Hepatocyte (in vitro differentiated cells): ENCODE measurements around the gene TPK1. TPM values are rescaled to one million over a fixed set of nuclear protein-coding genes. Genes with fewer than 3 reads are reported as not detected.

ENCODE experiments used
- DNase-seq: peaks from one replicate; pipeline ENCODE4 v3.0.0-alpha.2; 2016; ENCODE audit warnings: low spot score
- H2AFZ ChIP-seq: fragments of 200-600 bp; sonication (generic); 2 replicates; pipeline ENCODE4 v1.6.0; 2016; ENCODE audit warnings: antibody characterized with exemption, mild to moderate bottlenecking
- H3K27ac ChIP-seq: fragments of 200-600 bp; sonication (generic); 2 replicates; pipeline ENCODE4 v1.5.1; 2016; ENCODE audit warnings: mild to moderate bottlenecking
- H3K27me3 ChIP-seq: fragments of 200-600 bp; sonication (generic); 2 replicates; pipeline ENCODE4 v1.6.1; 2016
- H3K36me3 ChIP-seq: fragments of 200-600 bp; sonication (generic); replicated peaks from 2 replicates; pipeline ENCODE4 v1.5.1; 2016; ENCODE audit warnings: low read depth; ENCODE audit not compliant: insufficient read depth
- H3K4me1 ChIP-seq: fragments of 200-600 bp; sonication (generic); 2 replicates; pipeline ENCODE4 v1.5.1; 2016; ENCODE audit warnings: mild to moderate bottlenecking, moderate library complexity; ENCODE audit not compliant: insufficient read depth
- H3K4me2 ChIP-seq: fragments of 200-600 bp; sonication (generic); 2 replicates; pipeline ENCODE4 v1.6.0; 2016
- H3K4me3 ChIP-seq: fragments of 200-600 bp; sonication (generic); 2 replicates; pipeline ENCODE4 v1.5.1; 2016; ENCODE audit warnings: mild to moderate bottlenecking
- H3K79me2 ChIP-seq: fragments of 200-600 bp; sonication (generic); 2 replicates; pipeline ENCODE4 v1.6.0; 2017; ENCODE audit warnings: mild to moderate bottlenecking
- H3K9me2 ChIP-seq: fragments of 200-600 bp; sonication (generic); replicated peaks from 2 replicates; pipeline ENCODE4 v1.6.0; 2017; ENCODE audit warnings: mild to moderate bottlenecking; ENCODE audit not compliant: insufficient read depth
- H3K9me3 ChIP-seq: fragments of 200-600 bp; sonication (generic); 2 replicates; pipeline ENCODE4 v1.5.1; 2016; ENCODE audit warnings: low read depth, mild to moderate bottlenecking
- H4K20me1 ChIP-seq: fragments of 200-600 bp; sonication (generic); 2 replicates; pipeline ENCODE4 v1.6.0; 2016; ENCODE audit warnings: mild to moderate bottlenecking; ENCODE audit not compliant: insufficient read depth, poor library complexity, severe bottlenecking
- EZH2 ChIP-seq: fragments of 200-600 bp; sonication (generic); IDR thresholded peaks from 2 replicates; pipeline ENCODE4 v1.6.1; 2016; ENCODE audit warnings: antibody characterized with exemption, mild to moderate bottlenecking, borderline replicate concordance
- EZH2phosphoT487 ChIP-seq: fragments of 200-600 bp; sonication (generic); IDR thresholded peaks from one replicate; pipeline ENCODE4 v1.6.1; 2018; ENCODE audit warnings: antibody characterized with exemption, mild to moderate bottlenecking, low read depth, moderate library complexity; ENCODE audit not compliant: unreplicated experiment, severe bottlenecking
- WGBS: methylation state at CpG from one replicate; pipeline ENCODE4 v1.1.6; 2016; ENCODE audit warnings: low lambda C conversion rate; ENCODE audit errors: missing lambda C conversion rate; 5-methylcytosine and 5-hydroxymethylcytosine counted together
- polyA plus RNA-seq: library from polyadenylated mRNA; unstranded; fragments of >200 nt; fragmentation: Nextera tagmentation; extraction: Ambion mirVana; gene quantifications from 2 replicates; pipeline ENCODE4 v1.2.1, GENCODE V29; 2016
- total RNA-seq: library from RNA; depleted of rRNA; stranded (reverse); fragments of >200 nt; gene quantifications from 2 replicates; pipeline ENCODE4 v1.2.3, GENCODE V29; 2014
- TF ChIP-seq, protein P1 (sequence below): fragments of 200-600 bp; sonication (generic); IDR thresholded peaks from 2 replicates; pipeline ENCODE4 v1.5.1; 2016; ENCODE audit warnings: antibody characterized with exemption, mild to moderate bottlenecking; ENCODE audit not compliant: poor library complexity

Gene TPK1
- total and polyA plus RNA-seq, 2 experiments from 2014 or later, result 8.7 to 9.7 TPM

DNA sequence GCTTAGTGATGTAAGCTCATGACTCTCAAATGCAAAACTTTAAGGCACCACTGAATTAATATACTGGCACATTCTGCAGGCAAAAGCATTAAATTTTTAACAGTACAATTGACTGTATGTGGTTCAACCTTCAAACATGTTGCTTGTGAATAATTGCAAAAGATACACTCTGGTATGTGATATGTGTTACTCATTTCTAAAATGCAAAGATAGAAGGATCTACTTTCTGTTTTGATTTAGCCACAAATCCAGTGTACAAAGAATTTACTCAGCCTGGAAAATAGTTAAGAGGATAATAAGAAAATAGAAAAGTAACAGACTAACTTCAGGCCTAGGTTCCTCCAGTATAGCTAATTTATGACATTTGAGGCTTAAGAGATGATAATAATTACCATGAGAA lies 365.8 kb downstream of the TPK1 start:
- H3K9me3 ChIP-seq, result no peaks in the 10 kb centered on the region
- H4K20me1 ChIP-seq, result no peaks in the 10 kb centered on the region
- no peak for DNase-seq
- H2AFZ ChIP-seq, result no peak overlapping the region
- H3K4me1 ChIP-seq, result no peaks in the 10 kb centered on the region
- H3K4me3 ChIP-seq, result no peak overlapping the region
- H3K36me3 ChIP-seq, result no peaks in the 10 kb centered on the region
- no peaks in the 10 kb centered on the region for H3K9me2 ChIP-seq
- no peaks in the 10 kb centered on the region for H3K79me2 ChIP-seq
- TF ChIP-seq EZH2 (no peak), EZH2phosphoT487 (no peak)
- TF ChIP-seq, protein P1, sequence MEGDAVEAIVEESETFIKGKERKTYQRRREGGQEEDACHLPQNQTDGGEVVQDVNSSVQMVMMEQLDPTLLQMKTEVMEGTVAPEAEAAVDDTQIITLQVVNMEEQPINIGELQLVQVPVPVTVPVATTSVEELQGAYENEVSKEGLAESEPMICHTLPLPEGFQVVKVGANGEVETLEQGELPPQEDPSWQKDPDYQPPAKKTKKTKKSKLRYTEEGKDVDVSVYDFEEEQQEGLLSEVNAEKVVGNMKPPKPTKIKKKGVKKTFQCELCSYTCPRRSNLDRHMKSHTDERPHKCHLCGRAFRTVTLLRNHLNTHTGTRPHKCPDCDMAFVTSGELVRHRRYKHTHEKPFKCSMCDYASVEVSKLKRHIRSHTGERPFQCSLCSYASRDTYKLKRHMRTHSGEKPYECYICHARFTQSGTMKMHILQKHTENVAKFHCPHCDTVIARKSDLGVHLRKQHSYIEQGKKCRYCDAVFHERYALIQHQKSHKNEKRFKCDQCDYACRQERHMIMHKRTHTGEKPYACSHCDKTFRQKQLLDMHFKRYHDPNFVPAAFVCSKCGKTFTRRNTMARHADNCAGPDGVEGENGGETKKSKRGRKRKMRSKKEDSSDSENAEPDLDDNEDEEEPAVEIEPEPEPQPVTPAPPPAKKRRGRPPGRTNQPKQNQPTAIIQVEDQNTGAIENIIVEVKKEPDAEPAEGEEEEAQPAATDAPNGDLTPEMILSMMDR, result no peak
- H3K27me3 ChIP-seq, result no peaks in the 10 kb centered on the region
- H3K4me2 ChIP-seq, result peak overlapping the region; percentile 5
- no peak overlapping the region for H3K27ac ChIP-seq

- H3K79me2 ChIP-seq, result no peaks in the 10 kb centered on the region
- H3K27ac ChIP-seq, result peak overlapping the region; percentile 18
- H3K4me1 ChIP-seq, result no peaks in the 10 kb centered on the region
- peak; percentile 66 for DNase-seq
- no peaks in the 10 kb centered on the region for H3K9me3 ChIP-seq
- H3K27me3 ChIP-seq, result no peaks in the 10 kb centered on the region
- no peak overlapping the region for H3K4me3 ChIP-seq
- no peak overlapping the region for H2AFZ ChIP-seq
- H3K36me3 ChIP-seq, result no peaks in the 10 kb centered on the region
- no peaks in the 10 kb centered on the region for H3K9me2 ChIP-seq
- TF ChIP-seq EZH2 (no peak), EZH2phosphoT487 (no peak)
- TF ChIP-seq, protein P1, result no peak
- H3K4me2 ChIP-seq, result no peak overlapping the region
- no peaks in the 10 kb centered on the region for H4K20me1 ChIP-seq
Observed at GRCh38 chr7:144468990-144469732, 366.7 kb downstream of the TPK1 start.

GRCh38 chr7:144459635-144460034 lies 376.2 kb downstream of the TPK1 start:
- no peak overlapping the region for H3K4me2 ChIP-seq
- no peak overlapping the region for H2AFZ ChIP-seq
- 86% methylated on average over 5 of the region's 5 CpGs for WGBS
- no peaks in the 10 kb centered on the region for H3K4me1 ChIP-seq
- H3K79me2 ChIP-seq, result no peaks in the 10 kb centered on the region
- H3K9me2 ChIP-seq, result no peaks in the 10 kb centered on the region
- H3K9me3 ChIP-seq, result peaks cover 3% of the 10 kb centered on the region
- no peak for DNase-seq
- no peaks in the 10 kb centered on the region for H3K36me3 ChIP-seq
- no peaks in the 10 kb centered on the region for H3K27me3 ChIP-seq
- H3K27ac ChIP-seq, result no peak overlapping the region
- TF ChIP-seq, protein P1, result no peak
- TF ChIP-seq EZH2 (no peak), EZH2phosphoT487 (no peak)
- H4K20me1 ChIP-seq, result no peaks in the 10 kb centered on the region
- H3K4me3 ChIP-seq, result no peak overlapping the region
